Vagina (tissue), 2 donors: ENCODE results near the gene SUMO2.

Experiments used
- POLR2A ChIP-seq, 2 donors: fragments of 450-650 bp; IDR thresholded peaks; one replicate each; pipeline ENCODE4 v1.6.1; 2017; ENCODE audit warnings: antibody characterized with exemption in 2 of 2, mild to moderate bottlenecking in 2 of 2, moderate library complexity in 2 of 2
- POLR2AphosphoS5 ChIP-seq, 2 donors: sonication (generic); formaldehyde crosslinking; IDR thresholded peaks; one replicate each; pipeline ENCODE4 v1.9.0; 2017; ENCODE audit warnings: antibody characterized with exemption in 2 of 2, mild to moderate bottlenecking in 2 of 2, low read depth in 1 of 2; ENCODE audit not compliant: insufficient read depth in 1 of 2
- TF ChIP-seq, protein P1 (sequence below), 3 experiments: fragments of 450-650 bp in 2 of 3; fragments of 200-600 bp in 1 of 3; sonication (generic) in 1 of 3; IDR thresholded peaks; one replicate each; pipeline ENCODE4 v1.5.1; 2017 to 2019; ENCODE audit warnings: antibody characterized with exemption in 3 of 3, mild to moderate bottlenecking in 2 of 3, moderate library complexity in 2 of 3

DNA sequence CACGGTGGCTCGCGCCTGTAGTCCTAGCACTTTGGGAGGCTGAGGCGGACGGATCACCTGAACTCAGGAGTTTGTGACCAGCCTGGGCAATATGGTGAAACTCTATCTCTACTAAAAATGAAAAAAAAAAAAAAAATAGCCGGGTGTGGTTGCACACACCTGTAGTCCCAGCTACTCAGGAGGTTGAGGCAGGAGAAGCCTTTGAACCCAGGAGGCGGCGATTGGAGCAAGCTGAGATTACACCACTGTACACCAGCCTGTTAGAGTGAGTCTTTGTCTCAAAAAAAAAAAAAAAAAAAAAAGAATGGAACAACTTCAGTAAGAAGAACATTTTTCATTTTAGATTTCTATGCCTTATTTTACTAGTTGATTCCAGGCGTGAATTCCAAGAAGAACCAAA, 25.4 kb upstream of the SUMO2 start:
- TF ChIP-seq, protein P1, sequence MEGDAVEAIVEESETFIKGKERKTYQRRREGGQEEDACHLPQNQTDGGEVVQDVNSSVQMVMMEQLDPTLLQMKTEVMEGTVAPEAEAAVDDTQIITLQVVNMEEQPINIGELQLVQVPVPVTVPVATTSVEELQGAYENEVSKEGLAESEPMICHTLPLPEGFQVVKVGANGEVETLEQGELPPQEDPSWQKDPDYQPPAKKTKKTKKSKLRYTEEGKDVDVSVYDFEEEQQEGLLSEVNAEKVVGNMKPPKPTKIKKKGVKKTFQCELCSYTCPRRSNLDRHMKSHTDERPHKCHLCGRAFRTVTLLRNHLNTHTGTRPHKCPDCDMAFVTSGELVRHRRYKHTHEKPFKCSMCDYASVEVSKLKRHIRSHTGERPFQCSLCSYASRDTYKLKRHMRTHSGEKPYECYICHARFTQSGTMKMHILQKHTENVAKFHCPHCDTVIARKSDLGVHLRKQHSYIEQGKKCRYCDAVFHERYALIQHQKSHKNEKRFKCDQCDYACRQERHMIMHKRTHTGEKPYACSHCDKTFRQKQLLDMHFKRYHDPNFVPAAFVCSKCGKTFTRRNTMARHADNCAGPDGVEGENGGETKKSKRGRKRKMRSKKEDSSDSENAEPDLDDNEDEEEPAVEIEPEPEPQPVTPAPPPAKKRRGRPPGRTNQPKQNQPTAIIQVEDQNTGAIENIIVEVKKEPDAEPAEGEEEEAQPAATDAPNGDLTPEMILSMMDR (IDR thresholded peaks at IDR 0.05) = no peak
- TF ChIP-seq POLR2A (IDR thresholded peaks at IDR 0.05) (no peak), POLR2AphosphoS5 (IDR thresholded peaks at IDR 0.05; ENCODE audit: insufficient read depth in 1 of 2, low read depth in 1 of 2) (no peak)
